Kasumi-1 (cell line): ENCODE results near the gene HEATR3.

ENCODE experiments used
- DNase-seq, 2 experiments: peaks; one replicate each; lab custom pipeline; 2025; lab: John Stamatoyannopoulos, UW

Gene HEATR3

GRCh38 chr16:50153596-50154419 is 88.0 kb downstream of the HEATR3 start:
- peak in 1 of 2 experiments; percentile 14 for DNase-seq

- DNase-seq = no peak
These were observed 88.7 kb downstream of the HEATR3 start for GRCh38 chr16:50154420-50154950.

- no peak for DNase-seq
These were observed 90.2 kb downstream of the HEATR3 start for GRCh38 chr16:50155925-50156324.
